ENCODE results near the gene SH2D3A.
"Not testable (repeated sequence)": the region's sequence is repeated elsewhere in the genome, so short reads cannot be mapped to it uniquely, and the experiment has no call there.

SH2D3A gene

GRCh38 chr19:6721773-6722172 lies 45.5 kb downstream of the SH2D3A start:
- no peak for DNase-seq (ENCODE audit: low read depth in 2 of 2)

GRCh38 chr19:6721138-6721474 lies 46.1 kb downstream of the SH2D3A start:
- no peak for DNase-seq (ENCODE audit: low read depth in 2 of 2)

- no peak for DNase-seq (ENCODE audit: low read depth in 2 of 2)
These were observed 46.7 kb downstream of the SH2D3A start, which contains the start of gene C3 for GRCh38 chr19:6720369-6721137. Gene C3, minus strand, starts transcription at chr19:6720650. Its CDS starts 61 bp downstream, at chr19:6720589.

- no peak for DNase-seq (ENCODE audit: low read depth in 2 of 2)
These were observed 47.3 kb downstream of the SH2D3A start for GRCh38 chr19:6719992-6720368.

- no peak for DNase-seq (ENCODE audit: low read depth in 2 of 2)
These were observed 47.7 kb downstream of the SH2D3A start for GRCh38 chr19:6719540-6719861.

GRCh38 chr19:6718741-6719539 lies 48.3 kb downstream of the SH2D3A start:
- peak in 1 of 2 donors; percentile 24 for DNase-seq (ENCODE audit: low read depth in 2 of 2)

- no peak for DNase-seq (ENCODE audit: low read depth in 2 of 2)
These were observed 49.0 kb downstream of the SH2D3A start for GRCh38 chr19:6718111-6718740.

GRCh38 chr19:6717441-6717971 lies 49.7 kb downstream of the SH2D3A start:
- no peak for DNase-seq (ENCODE audit: low read depth in 2 of 2)

- no peak for DNase-seq (ENCODE audit: low read depth in 2 of 2)
These were observed 50.2 kb downstream of the SH2D3A start for GRCh38 chr19:6717036-6717435.

- no peak for DNase-seq (ENCODE audit: low read depth in 2 of 2)
These were observed 50.6 kb downstream of the SH2D3A start for GRCh38 chr19:6716610-6716970.

- DNase-seq (ENCODE audit: low read depth in 2 of 2), result no peak
These were observed 52.3 kb downstream of the SH2D3A start for GRCh38 chr19:6714749-6715555.

- DNase-seq (ENCODE audit: low read depth in 2 of 2), result no peak
These were observed 53.2 kb downstream of the SH2D3A start for GRCh38 chr19:6713773-6714692.

GRCh38 chr19:6712692-6713670 lies 54.3 kb downstream of the SH2D3A start:
- DNase-seq (ENCODE audit: low read depth in 2 of 2), result no peak

GRCh38 chr19:6712231-6712630 lies 55.0 kb downstream of the SH2D3A start:
- no peak for DNase-seq (ENCODE audit: low read depth in 2 of 2)

GRCh38 chr19:6711605-6712004 lies 55.6 kb downstream of the SH2D3A start:
- no peak for DNase-seq (ENCODE audit: low read depth in 2 of 2)

GRCh38 chr19:6711078-6711361 lies 56.2 kb downstream of the SH2D3A start:
- DNase-seq (ENCODE audit: low read depth in 2 of 2), result no peak

- no peak for DNase-seq (ENCODE audit: low read depth in 2 of 2)
These were observed 56.8 kb downstream of the SH2D3A start for GRCh38 chr19:6710273-6711077.

- no peak for DNase-seq (ENCODE audit: low read depth in 2 of 2)
These were observed 57.7 kb downstream of the SH2D3A start for GRCh38 chr19:6709549-6709948.

- not testable (repeated sequence) for DNase-seq (ENCODE audit: low read depth in 2 of 2)
These were observed 58.3 kb downstream of the SH2D3A start for GRCh38 chr19:6708913-6709312.
